ENCODE data around the gene PHLDA1. TPM values are rescaled to one million over a fixed set of nuclear protein-coding genes. Genes with fewer than 3 reads are reported as not detected.
A peak's percentile ranks its signal among the peaks of the same experiment; 100 is the strongest.

Gene PHLDA1
- total and polyA plus RNA-seq, 2 of the 13 experiments (the other 11 are each of a cell fraction or from before 2014, with no cell fraction given), result 33.8 to 41.0 TPM

DNA sequence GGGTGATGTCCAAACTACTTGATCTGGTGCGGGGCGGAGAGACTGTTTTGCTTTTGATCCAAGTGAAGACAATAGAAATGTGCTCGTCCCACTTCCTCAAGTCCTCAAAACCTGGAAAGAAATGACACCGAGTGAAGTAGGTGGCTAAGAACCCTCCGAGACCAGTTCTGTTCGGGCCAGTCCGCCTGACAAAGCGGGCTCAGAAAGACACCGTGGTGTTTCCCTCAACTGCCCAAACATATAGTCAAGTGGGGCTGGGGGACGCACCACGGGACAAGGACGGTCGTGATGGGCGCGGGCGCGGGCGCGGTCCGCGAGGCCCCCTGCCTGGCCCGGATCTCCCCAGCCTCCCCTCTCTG lies 1.6 kb downstream of the PHLDA1 start:
- no TSS peak for BruUV-seq (replicated peaks)
- H3K4me3 ChIP-seq (replicated peaks in 1 of 3; ENCODE audit: insufficient read depth in 1 of 3, low read depth in 2 of 3, low read length in 3 of 3), result peak overlapping the region; percentile 97 to 99 (median 98)
- FAIRE-seq, result no peak
- DNase-seq (ENCODE audit: low spot score), result no peak
- peaks cover 54% of the 10 kb centered on the region for H3K79me2 ChIP-seq (ENCODE audit: insufficient read depth, low read length)
- in situ Hi-C loops (cut with HindIII; ENCODE audit: extremely low pct_ligation_motif_present, low pct_unique_long_range_greater_than_20kb), result loop anchor here (5.0 kb wide), 2 partner anchors 403 to 518 kb away; partner anchors contain the start of gene KRR1
- H3K4me2 ChIP-seq (ENCODE audit: low read depth, low read length), result peak overlapping the region; percentile 77
- no peak for ATAC-seq
- H3K27ac ChIP-seq (ENCODE audit: extremely low read length, insufficient read depth, low read length), result peak overlapping the region; percentile 95
- H2AFZ ChIP-seq (ENCODE audit: low read length), result no peak overlapping the region
- intact Hi-C loops (cut with micrococcal nuclease; ENCODE audit: unreplicated experiment), result loop anchor here (1.0 to 5.0 kb wide), 7 partner anchors 39 to 401 kb away; no protein-coding TSS in a partner anchor
- H3K27me3 ChIP-seq (ENCODE audit: control insufficient read depth in 1 of 2, insufficient read depth in 2 of 2, low read length in 2 of 2), result peaks cover 0 to 3% of the 10 kb centered on the region in 2 experiments; a peak in 1 of 5 replicates
- peaks cover 6% of the 10 kb centered on the region for H4K20me1 ChIP-seq (ENCODE audit: insufficient read depth, low read length)
- no peaks in the 10 kb centered on the region for H3K9me3 ChIP-seq (ENCODE audit: low read length)
- ChIA-PET POLR2A (interaction anchor here (0.7 to 5.9 kb wide), 8 partner anchors 9 to 405 kb away, joined by 3 to 88 read pairs (median 21); no protein-coding TSS in a partner anchor), CTCF (ENCODE audit: low intra/inter-chr PET ratio, low total read pairs) (no interaction called here)
- H3K4me1 ChIP-seq (ENCODE audit: insufficient read depth, low read length), result peaks cover 62% of the 10 kb centered on the region
- peak overlapping the region; percentile 95 for H3K9ac ChIP-seq (ENCODE audit: insufficient read depth, low read depth, low read length)
- 0% methylated on average over 5 of the region's 22 CpGs for WGBS (ENCODE audit: low lambda C conversion rate)
- no peaks in the 10 kb centered on the region; a peak in 2 of 5 replicates for H3K36me3 ChIP-seq (replicated peaks in 1 of 2; ENCODE audit: control insufficient read depth in 1 of 2, insufficient read depth in 2 of 2, low read length in 2 of 2)
- TF ChIP-seq KMT2A (CRISPR knock-in tag; IDR thresholded peaks at IDR 0.05), result peak; percentile 55
- TF ChIP-seq IRF2 (CRISPR knock-in tag; IDR thresholded peaks at IDR 0.05), result no peak
- TF ChIP-seq, protein P1, sequence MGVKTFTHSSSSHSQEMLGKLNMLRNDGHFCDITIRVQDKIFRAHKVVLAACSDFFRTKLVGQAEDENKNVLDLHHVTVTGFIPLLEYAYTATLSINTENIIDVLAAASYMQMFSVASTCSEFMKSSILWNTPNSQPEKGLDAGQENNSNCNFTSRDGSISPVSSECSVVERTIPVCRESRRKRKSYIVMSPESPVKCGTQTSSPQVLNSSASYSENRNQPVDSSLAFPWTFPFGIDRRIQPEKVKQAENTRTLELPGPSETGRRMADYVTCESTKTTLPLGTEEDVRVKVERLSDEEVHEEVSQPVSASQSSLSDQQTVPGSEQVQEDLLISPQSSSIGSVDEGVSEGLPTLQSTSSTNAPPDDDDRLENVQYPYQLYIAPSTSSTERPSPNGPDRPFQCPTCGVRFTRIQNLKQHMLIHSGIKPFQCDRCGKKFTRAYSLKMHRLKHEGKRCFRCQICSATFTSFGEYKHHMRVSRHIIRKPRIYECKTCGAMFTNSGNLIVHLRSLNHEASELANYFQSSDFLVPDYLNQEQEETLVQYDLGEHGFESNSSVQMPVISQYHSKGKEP (CRISPR knock-in tag; IDR thresholded peaks at IDR 0.05), result no peak
- TF ChIP-seq, protein P2, sequence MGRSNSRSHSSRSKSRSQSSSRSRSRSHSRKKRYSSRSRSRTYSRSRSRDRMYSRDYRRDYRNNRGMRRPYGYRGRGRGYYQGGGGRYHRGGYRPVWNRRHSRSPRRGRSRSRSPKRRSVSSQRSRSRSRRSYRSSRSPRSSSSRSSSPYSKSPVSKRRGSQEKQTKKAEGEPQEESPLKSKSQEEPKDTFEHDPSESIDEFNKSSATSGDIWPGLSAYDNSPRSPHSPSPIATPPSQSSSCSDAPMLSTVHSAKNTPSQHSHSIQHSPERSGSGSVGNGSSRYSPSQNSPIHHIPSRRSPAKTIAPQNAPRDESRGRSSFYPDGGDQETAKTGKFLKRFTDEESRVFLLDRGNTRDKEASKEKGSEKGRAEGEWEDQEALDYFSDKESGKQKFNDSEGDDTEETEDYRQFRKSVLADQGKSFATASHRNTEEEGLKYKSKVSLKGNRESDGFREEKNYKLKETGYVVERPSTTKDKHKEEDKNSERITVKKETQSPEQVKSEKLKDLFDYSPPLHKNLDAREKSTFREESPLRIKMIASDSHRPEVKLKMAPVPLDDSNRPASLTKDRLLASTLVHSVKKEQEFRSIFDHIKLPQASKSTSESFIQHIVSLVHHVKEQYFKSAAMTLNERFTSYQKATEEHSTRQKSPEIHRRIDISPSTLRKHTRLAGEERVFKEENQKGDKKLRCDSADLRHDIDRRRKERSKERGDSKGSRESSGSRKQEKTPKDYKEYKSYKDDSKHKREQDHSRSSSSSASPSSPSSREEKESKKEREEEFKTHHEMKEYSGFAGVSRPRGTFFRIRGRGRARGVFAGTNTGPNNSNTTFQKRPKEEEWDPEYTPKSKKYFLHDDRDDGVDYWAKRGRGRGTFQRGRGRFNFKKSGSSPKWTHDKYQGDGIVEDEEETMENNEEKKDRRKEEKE (IDR thresholded peaks at IDR 0.05), result no peak
- TF ChIP-seq MED13 (CRISPR knock-in tag; IDR thresholded peaks at IDR 0.05), result no peak
- TF ChIP-seq MED1 (CRISPR knock-in tag; IDR thresholded peaks at IDR 0.05), result 0 out of 2 replicates have a peak, but pooled peaks have one; percentile 36
- TF ChIP-seq, protein P3, sequence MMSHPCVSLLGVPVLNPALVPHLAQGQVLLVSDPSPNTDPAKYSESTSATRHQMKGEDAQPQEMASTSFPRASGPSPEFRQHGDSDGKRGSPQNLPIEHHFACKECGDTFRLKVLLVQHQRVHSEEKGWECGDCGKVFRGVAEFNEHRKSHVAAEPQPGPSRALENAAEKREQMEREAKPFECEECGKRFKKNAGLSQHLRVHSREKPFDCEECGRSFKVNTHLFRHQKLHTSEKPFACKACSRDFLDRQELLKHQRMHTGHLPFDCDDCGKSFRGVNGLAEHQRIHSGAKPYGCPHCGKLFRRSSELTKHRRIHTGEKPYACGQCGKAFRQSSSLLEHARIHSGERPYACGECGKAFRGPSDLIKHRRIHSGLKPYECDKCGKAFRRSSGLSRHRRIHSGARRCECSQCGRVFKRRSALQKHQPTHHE (CRISPR knock-in tag; IDR thresholded peaks at IDR 0.05; ENCODE audit: borderline replicate concordance), result no peak
- TF ChIP-seq, protein P4, sequence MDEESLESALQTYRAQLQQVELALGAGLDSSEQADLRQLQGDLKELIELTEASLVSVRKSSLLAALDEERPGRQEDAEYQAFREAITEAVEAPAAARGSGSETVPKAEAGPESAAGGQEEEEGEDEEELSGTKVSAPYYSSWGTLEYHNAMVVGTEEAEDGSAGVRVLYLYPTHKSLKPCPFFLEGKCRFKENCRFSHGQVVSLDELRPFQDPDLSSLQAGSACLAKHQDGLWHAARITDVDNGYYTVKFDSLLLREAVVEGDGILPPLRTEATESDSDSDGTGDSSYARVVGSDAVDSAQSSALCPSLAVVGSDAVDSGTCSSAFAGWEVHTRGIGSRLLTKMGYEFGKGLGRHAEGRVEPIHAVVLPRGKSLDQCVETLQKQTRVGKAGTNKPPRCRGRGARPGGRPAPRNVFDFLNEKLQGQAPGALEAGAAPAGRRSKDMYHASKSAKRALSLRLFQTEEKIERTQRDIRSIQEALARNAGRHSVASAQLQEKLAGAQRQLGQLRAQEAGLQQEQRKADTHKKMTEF (CRISPR knock-in tag; IDR thresholded peaks at IDR 0.05), result 0 out of 2 replicates have a peak, but pooled peaks have one; percentile 18
- TF ChIP-seq NFRKB (IDR thresholded peaks at IDR 0.05), result no peak
- 0 out of 2 replicates have a peak, but pooled peaks have one; percentile 26 for TF ChIP-seq ZNF263 (CRISPR knock-in tag; IDR thresholded peaks at IDR 0.05)
- peak; percentile 39; the same call in 1 of the 2 replicates for TF ChIP-seq SAP130 (CRISPR knock-in tag; IDR thresholded peaks at IDR 0.05; ENCODE audit: low read depth)
- TF ChIP-seq, protein P5, sequence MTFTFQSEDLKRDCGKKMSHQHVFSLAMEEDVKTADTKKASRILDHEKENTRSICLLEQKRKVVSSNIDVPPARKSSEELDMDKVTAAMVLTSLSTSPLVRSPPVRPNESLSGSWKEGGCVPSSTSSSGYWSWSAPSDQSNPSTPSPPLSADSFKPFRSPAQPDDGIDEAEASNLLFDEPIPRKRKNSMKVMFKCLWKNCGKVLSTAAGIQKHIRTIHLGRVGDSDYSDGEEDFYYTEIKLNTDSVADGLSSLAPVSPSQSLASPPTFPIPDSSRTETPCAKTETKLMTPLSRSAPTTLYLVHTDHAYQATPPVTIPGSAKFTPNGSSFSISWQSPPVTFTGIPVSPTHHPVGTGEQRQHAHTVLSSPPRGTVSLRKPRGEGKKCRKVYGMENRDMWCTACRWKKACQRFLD (CRISPR knock-in tag; IDR thresholded peaks at IDR 0.05; ENCODE audit: borderline replicate concordance), result no peak
- TF ChIP-seq ZNF724P (CRISPR knock-in tag; IDR thresholded peaks at IDR 0.05; ENCODE audit: borderline replicate concordance), result no peak
- TF ChIP-seq, protein P6, sequence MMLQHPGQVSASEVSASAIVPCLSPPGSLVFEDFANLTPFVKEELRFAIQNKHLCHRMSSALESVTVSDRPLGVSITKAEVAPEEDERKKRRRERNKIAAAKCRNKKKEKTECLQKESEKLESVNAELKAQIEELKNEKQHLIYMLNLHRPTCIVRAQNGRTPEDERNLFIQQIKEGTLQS (CRISPR knock-in tag; IDR thresholded peaks at IDR 0.05), result no peak
- no peak for TF ChIP-seq MAZ (IDR thresholded peaks at IDR 0.05; ENCODE audit: borderline replicate concordance, low read depth, low read length)
- TF ChIP-seq MAZ (CRISPR knock-in tag; IDR thresholded peaks at IDR 0.05; ENCODE audit: low read depth), result no peak
